GM12864 (cell line): ENCODE results near the gene NCBP2.

ENCODE experiments used
- DNase-seq: peaks from one replicate; pipeline ENCODE4 v3.0.0-alpha.2; 2011; ENCODE audit warnings: low read depth
- H3K4me3 ChIP-seq: 2 replicates; pipeline ENCODE4 v1.5.1; 2011; ENCODE audit warnings: mild to moderate bottlenecking, low read depth, low read length, control low read depth
- TF ChIP-seq, protein P1 (sequence below): IDR thresholded peaks from 2 replicates; pipeline ENCODE4 v1.5.1; 2011; ENCODE audit warnings: low read depth, mild to moderate bottlenecking, moderate library complexity, low read length, control low read depth, inconsistent platforms; ENCODE audit errors: missing control alignments

The NCBP2 gene

DNA sequence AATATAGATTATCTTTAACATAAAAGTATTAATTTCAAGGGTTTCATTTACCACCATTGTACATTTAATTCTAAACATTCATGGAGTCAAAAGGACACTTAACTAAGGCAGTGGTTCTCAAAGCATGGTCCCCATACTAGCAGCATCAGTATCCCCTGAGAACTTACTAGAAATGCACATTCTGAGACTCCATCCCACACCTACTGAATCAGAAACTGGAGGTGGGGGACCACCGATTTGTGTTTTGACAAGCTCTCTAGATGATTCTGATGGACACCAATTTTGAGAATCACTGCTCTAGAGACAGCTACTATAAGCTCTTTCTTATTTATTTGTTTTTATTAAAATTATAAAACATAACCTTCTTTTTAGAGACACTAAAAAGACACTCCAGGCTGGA lies 40.6 kb downstream of the NCBP2 start:
- TF ChIP-seq, protein P1, sequence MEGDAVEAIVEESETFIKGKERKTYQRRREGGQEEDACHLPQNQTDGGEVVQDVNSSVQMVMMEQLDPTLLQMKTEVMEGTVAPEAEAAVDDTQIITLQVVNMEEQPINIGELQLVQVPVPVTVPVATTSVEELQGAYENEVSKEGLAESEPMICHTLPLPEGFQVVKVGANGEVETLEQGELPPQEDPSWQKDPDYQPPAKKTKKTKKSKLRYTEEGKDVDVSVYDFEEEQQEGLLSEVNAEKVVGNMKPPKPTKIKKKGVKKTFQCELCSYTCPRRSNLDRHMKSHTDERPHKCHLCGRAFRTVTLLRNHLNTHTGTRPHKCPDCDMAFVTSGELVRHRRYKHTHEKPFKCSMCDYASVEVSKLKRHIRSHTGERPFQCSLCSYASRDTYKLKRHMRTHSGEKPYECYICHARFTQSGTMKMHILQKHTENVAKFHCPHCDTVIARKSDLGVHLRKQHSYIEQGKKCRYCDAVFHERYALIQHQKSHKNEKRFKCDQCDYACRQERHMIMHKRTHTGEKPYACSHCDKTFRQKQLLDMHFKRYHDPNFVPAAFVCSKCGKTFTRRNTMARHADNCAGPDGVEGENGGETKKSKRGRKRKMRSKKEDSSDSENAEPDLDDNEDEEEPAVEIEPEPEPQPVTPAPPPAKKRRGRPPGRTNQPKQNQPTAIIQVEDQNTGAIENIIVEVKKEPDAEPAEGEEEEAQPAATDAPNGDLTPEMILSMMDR = no peak
- H3K4me3 ChIP-seq = no peak overlapping the region
- no peak for DNase-seq

DNA sequence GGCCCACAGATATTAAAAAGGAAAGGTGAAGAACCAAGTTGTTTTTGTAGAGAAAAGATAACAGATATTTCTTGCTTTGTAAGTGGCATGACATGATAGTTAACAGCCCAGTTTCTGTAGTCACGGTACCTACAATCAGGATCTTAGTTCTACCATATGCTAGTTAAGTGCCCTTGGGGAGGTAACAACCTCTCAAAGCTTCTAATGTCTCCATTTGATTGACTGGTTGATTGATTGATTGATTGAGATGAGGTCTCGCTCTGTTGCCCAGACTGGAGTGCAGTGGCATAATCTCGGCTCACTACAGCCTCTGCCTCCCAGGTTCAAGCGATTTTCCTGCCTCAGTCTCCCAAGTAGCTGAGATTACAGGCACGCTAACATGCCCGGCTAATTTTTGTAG lies 46.1 kb downstream of the NCBP2 start:
- no peak for DNase-seq
- TF ChIP-seq, protein P1 = no peak
- no peak overlapping the region for H3K4me3 ChIP-seq

DNA sequence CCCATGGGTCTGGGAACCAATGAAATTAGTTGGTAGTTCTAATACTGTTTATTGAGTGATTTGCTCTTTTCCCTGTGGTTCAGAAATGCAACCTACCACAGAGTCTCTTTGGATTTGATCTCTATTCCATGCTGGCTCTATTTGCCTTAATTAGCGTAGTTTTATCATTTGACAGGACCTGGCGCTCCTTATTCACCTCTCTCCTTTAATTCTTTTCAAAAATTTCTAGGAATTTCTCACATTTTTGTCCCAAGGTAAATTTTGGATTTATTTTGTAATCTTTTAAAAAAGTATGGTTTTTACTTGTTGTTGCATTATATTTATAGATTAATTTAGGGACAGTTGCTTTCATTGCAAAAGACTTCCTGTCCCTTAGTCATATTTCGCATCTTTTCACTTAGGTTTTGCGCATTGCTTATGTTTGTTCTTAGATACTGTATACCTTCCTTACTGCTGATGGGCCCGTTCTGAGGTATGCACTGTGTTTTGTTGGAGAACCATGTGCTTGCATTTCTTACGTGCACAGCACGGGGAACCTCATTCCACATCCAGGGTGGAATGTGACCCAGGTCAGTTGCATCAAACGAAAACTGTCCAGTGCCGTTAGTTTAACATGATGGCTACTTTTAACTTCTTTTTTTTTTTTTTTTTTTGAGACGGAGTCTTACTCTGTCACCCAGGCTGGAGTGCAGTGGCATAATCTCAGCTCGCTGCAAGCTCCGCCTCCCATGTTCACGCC lies 47.6 kb downstream of the NCBP2 start:
- TF ChIP-seq, protein P1 = no peak
- no peak for DNase-seq
- no peak overlapping the region for H3K4me3 ChIP-seq

DNA sequence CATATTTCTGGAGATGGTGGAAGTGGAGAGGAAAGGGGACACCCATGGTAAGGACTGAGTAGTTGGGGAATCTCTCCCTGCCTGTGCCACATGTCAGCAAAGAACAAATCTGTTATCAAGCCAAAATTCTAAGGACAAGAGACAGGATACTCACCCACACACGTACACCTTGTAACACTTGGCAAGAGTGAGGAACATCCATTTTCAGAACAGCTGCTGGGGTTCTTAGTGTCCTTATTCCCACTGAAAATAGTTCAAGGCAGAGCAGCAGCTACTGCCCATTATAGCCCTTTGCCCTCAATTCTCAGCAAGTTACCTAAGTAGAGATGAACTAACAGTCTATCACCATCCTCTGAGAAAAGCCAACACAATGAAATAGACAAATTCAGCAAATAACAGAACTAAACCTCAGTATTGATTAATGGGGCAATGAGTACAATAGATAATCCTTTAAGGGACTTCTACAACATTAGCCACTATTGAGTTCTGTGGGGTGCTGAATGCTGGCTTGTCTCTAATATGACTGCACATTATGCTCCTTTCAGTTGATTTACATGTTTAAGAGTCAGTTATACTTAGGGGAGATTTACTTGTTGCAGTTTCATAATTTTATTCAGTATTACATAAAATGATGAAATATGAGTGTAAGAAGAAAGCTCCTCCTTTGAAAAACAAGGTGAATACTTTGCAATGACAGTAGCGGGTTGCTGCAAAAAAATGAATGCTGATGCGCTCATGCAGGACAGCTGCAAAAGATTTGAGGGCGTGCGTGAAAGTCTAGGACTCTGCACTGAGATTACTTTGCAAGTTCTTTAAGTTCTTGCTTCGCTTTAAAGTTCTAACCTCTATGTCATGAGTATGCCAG lies 52.3 kb downstream of the NCBP2 start:
- TF ChIP-seq, protein P1 = no peak
- no peak for DNase-seq
- H3K4me3 ChIP-seq = no peak overlapping the region

DNA sequence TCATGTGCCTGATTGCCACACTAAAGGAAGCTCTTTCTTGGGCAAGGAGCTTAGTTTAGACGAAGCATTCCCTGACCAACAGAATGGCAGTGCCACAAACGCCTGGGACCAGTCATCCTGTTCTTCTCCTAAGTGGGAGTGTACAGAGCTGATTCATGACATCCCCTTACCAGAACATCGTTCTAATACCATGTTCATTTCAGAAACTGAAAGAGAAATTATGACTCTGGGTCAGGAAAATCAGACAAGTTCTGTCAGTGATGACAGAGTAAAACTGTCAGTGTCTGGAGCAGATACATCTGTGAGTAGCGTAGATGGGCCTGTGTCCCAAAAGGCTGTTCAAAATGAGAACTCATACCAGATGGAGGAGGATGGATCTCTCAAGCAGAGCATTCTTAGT lies 56.2 kb downstream of the NCBP2 start:
- TF ChIP-seq, protein P1 = no peak

More for the DNA sequence above, 56.2 kb downstream of the NCBP2 start:
- no peak for DNase-seq
- H3K4me3 ChIP-seq = no peak overlapping the region
